ENCODE data around the gene OGFR. TPM values are rescaled to one million over a fixed set of nuclear protein-coding genes. Genes with fewer than 3 reads are reported as not detected.

Gene OGFR
- total RNA-seq, 1 experiment from 2014 or later = 78.9 TPM

DNA sequence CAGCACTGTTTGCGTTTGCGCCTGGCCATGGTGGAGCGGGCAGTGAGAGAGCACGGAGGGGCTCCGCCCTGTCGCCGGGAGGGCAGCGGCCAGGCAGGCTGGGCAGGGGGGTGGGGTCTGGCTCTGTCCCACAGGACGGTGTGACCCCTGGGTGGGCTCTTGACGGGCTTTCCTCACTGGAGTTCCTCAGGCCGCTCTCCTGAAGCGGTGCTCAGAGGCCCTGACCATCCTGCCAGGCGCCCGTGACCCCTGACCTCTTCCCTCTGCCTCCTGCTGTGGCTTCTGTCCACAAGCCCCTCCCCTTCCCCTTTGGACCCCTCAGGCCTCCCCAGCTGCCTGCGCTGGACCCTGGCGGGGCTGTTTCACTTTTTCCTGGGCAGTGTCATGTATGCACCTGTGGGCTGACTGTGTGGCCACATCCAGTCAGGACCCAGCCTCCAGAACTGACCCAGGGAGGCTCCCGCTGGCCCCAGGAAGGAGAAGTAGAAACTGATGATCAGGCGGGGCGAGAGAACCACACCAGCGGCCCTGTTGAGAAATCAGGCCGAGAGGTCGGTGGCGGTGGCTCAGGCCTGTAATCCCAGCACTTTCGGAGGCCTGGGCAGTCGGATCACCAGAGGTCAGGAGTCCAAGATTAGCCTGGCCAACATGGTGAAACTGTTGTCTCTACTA is 1.2 kb downstream of the OGFR start:
- Histone ChIP-seq H3K4me3 (ENCODE audit: low read length) (peak overlapping the region; percentile 96), H3F3A (ENCODE audit: low read length, unreplicated experiment) (no peaks in the 10 kb centered on the region), H3K4me1 (ENCODE audit: insufficient read depth, low read length) (peaks cover 20% of the 10 kb centered on the region), H3K27ac (ENCODE audit: low read length) (no peak overlapping the region), H3K36me3 (ENCODE audit: low read depth, low read length) (peaks cover 25% of the 10 kb centered on the region), H3K9me3 (ENCODE audit: low read length) (no peaks in the 10 kb centered on the region), H2AFZ (ENCODE audit: low read length) (peak overlapping the region; percentile 61; the same call in 1 of the 2 replicates), H3K9ac (ENCODE audit: low read length) (peak overlapping the region; percentile 95), H4K20me1 (ENCODE audit: low read length) (peaks cover 14% of the 10 kb centered on the region), H3K79me2 (ENCODE audit: low read length) (peaks cover 32% of the 10 kb centered on the region), H3K27me3 (ENCODE audit: low read length) (no peaks in the 10 kb centered on the region), H3K9me2 (replicated peaks; ENCODE audit: low read length) (no peaks in the 10 kb centered on the region), H3K4me2 (ENCODE audit: low read length) (peak overlapping the region; percentile 99)
- POLR2A ChIA-PET (ENCODE audit: unreplicated experiment) = interaction anchor here (0.6 to 0.9 kb wide), 2 partner anchors 9 to 177 kb away, joined by 3 read pairs; partner anchors contain the start of gene MRGBP
- DNase-seq (no peak), ATAC-seq (peak; percentile 36)
- intact Hi-C loops (cut with micrococcal nuclease) = no loop called here
- CTCF ChIA-PET = no interaction called here
- TF ChIP-seq, protein P1, sequence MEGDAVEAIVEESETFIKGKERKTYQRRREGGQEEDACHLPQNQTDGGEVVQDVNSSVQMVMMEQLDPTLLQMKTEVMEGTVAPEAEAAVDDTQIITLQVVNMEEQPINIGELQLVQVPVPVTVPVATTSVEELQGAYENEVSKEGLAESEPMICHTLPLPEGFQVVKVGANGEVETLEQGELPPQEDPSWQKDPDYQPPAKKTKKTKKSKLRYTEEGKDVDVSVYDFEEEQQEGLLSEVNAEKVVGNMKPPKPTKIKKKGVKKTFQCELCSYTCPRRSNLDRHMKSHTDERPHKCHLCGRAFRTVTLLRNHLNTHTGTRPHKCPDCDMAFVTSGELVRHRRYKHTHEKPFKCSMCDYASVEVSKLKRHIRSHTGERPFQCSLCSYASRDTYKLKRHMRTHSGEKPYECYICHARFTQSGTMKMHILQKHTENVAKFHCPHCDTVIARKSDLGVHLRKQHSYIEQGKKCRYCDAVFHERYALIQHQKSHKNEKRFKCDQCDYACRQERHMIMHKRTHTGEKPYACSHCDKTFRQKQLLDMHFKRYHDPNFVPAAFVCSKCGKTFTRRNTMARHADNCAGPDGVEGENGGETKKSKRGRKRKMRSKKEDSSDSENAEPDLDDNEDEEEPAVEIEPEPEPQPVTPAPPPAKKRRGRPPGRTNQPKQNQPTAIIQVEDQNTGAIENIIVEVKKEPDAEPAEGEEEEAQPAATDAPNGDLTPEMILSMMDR (conservative IDR thresholded peaks at IDR 0.05; ENCODE audit: low read depth, low read length) = no peak
- TF ChIP-seq EZH2 (IDR thresholded peaks at IDR 0.05; ENCODE audit: low read length, unreplicated experiment) (no peak), EZH2phosphoT487 (IDR thresholded peaks at IDR 0.05; ENCODE audit: borderline replicate concordance, low read length) (no peak)
- BruUV-seq (replicated peaks) = no TSS peak

DNA sequence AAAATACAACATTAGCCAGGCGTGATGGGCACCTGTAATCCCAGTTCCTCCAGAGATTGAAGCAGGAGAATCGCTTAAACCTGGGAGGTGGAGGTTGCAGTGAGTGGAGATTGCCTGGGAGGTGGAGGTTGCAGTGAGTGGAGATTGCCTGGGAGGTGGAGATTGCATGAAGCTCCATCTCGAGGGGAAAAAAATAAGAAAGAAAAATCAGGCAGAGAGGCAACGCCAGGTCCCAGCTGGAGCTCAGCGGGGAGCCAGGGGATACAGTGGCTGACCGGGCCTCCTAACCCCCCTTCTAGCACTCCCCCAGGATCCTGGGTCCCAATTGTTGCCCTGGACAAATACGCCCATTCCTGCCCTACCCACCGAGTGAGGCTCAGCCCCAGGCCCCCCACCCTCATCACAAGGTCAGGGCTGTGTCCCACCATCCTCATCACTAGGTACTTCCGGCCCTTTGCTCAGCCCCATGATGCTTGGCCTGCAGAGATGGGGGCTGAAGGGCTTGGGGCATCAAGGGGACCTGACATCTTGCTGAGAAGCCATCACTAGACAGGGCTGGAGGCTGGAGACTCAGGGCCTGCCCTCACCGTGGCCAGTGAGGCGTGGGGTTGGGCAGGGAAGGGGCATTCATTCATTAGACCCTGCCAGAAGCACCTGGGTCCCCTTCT is 1.9 kb downstream of the OGFR start:
- peaks cover 14% of the 10 kb centered on the region for H4K20me1 ChIP-seq (ENCODE audit: low read length)
- H3K27me3 ChIP-seq (ENCODE audit: low read length) = no peaks in the 10 kb centered on the region
- H3K9ac ChIP-seq (ENCODE audit: low read length) = peak overlapping the region; percentile 95; the same call in 1 of the 2 replicates
- H3K4me3 ChIP-seq (ENCODE audit: low read length) = peak overlapping the region; percentile 96
- H3K36me3 ChIP-seq (ENCODE audit: low read depth, low read length) = peaks cover 23% of the 10 kb centered on the region
- intact Hi-C loops (cut with micrococcal nuclease) = no loop called here
- H3K4me1 ChIP-seq (ENCODE audit: insufficient read depth, low read length) = peaks cover 20% of the 10 kb centered on the region
- POLR2A ChIA-PET (ENCODE audit: unreplicated experiment) = interaction anchor here (0.6 kb wide), 1 partner anchor 10 kb away, joined by 3 read pairs; the partner anchor contains the start of gene MRGBP
- DNase-seq (no peak), ATAC-seq (no peak)
- H3K4me2 ChIP-seq (ENCODE audit: low read length) = peak overlapping the region; percentile 99
- H3K79me2 ChIP-seq (ENCODE audit: low read length) = peaks cover 32% of the 10 kb centered on the region
- TF ChIP-seq, protein P1 (conservative IDR thresholded peaks at IDR 0.05; ENCODE audit: low read depth, low read length) = no peak
- no peak for TF ChIP-seq EZH2 (IDR thresholded peaks at IDR 0.05; ENCODE audit: low read length, unreplicated experiment)
- TF ChIP-seq EZH2phosphoT487 (IDR thresholded peaks at IDR 0.05; ENCODE audit: borderline replicate concordance, low read length) = no peak
- no peak overlapping the region for H3K27ac ChIP-seq (ENCODE audit: low read length)
- no peaks in the 10 kb centered on the region for H3K9me2 ChIP-seq (replicated peaks; ENCODE audit: low read length)
- CTCF ChIA-PET = no interaction called here
- H3K9me3 ChIP-seq (ENCODE audit: low read length) = no peaks in the 10 kb centered on the region
- H2AFZ ChIP-seq (ENCODE audit: low read length) = no peak overlapping the region
- no peaks in the 10 kb centered on the region for H3F3A ChIP-seq (ENCODE audit: low read length, unreplicated experiment)
- TSS peak; percentile 27 for BruUV-seq (replicated peaks)

All from PC-3 (cell line).